ENCODE results near the gene GPR132.
"Not testable (repeated sequence)": the region's sequence is repeated elsewhere in the genome, so short reads cannot be mapped to it uniquely, and the experiment has no call there.

GPR132 gene

DNA sequence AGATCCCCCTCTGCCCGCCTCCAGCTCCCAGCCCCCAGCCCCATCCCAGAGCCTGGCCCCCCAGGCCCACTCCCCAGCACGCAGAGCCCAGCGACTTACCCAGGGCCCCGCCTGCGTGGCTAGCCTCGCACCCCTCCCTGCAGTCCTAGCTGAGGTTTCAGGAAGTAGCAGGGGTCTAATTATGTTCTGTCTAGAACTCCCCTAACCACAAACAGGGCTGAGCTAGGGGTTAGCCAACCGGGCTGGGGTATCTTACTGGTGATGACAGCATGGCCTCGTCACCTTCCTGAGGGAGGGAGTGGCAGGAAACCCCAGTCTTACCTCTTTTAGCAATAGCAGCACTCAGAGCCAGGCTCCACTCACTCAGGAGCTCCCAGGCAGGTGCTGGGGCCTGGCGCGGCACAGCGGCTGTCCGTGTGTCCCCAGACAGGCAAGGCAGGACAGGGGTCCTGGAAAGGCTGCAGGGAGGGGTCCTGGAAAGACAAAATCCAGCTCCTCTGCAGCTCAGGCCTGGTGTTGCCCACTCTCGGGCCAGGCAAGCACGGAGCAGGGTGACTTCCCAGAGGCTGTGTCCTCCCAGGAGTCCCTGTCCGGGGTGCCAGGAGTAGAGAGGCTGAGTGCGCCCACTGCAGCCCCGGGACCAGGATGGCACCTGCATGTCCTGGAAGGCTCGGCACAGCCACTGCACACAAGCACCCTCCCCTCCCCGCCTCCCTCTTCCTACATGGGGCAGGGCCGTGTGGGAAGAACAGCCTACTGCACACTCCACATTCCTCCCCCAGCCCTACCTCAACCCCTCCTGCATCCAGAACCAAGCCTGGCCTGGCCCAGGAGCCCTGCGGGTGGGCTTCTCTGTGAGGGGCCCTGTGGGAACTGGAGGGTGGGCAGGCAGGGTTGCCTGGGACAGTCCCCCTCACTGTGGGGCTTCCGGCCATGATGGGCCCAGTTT lies at the start of gene GPR132:
TSS of gene GPR132 (minus strand) at position 151 of the 949 bp plus-strand sequence. CDS start 10,010 bp downstream, outside the sequence.
- H3K27me3 Mint-ChIP-seq = no peaks in the 10 kb centered on the region
- peaks cover 25% of the 10 kb centered on the region for H3K36me3 Mint-ChIP-seq
- DNase-seq = peak; percentile 96
- H3K27ac Mint-ChIP-seq = peak within 1 kb of the TSS; percentile 96
- H3K4me1 Mint-ChIP-seq = peaks cover 91% of the 10 kb centered on the region
- CTCF ChIA-PET = interaction anchor here (1.1 to 10.1 kb wide), 4 partner anchors 10 to 22 kb away, joined by 3 to 111 read pairs (median 4); no protein-coding TSS in a partner anchor
- H3K9me3 Mint-ChIP-seq = no peaks in the 10 kb centered on the region
- peak within 1 kb of the TSS; percentile 83 for H3K4me3 Mint-ChIP-seq

GRCh38 chr14:105109243-105109642 lies 44.0 kb upstream of the GPR132 start:
- H3K4me1 Mint-ChIP-seq, H3K9me3 Mint-ChIP-seq, H3K27ac Mint-ChIP-seq, H3K4me3 Mint-ChIP-seq, DNase-seq, H3K36me3 Mint-ChIP-seq, CTCF ChIA-PET: not testable (repeated sequence)
- H3K27me3 Mint-ChIP-seq = peaks cover 30% of the 10 kb centered on the region

DNA sequence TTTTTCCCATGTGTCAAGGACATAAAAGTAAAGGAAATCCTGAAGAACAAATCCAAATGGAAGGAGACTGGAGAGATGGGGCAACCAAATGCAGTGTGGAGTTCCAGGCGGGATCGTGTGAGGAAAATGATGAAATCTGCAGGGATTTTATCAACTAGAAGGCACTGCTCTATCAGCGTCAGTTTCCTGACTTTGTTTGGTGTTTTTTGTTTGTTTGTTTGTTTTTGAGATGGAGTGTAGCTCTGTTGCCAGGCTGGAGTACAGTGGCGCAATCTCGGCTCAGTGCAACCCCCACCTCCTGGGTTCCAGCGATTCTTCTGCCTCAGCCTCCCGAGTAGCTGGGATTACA lies 43.3 kb upstream of the GPR132 start:
- Mint-ChIP-seq H3K27me3 (peaks cover 35% of the 10 kb centered on the region), H3K4me1 (peaks cover 5% of the 10 kb centered on the region), H3K27ac (no peak overlapping the region), H3K4me3 (no peak overlapping the region), H3K36me3 (no peaks in the 10 kb centered on the region), H3K9me3 (no peaks in the 10 kb centered on the region)
- CTCF ChIA-PET = no interaction called here
- DNase-seq = no peak

DNA sequence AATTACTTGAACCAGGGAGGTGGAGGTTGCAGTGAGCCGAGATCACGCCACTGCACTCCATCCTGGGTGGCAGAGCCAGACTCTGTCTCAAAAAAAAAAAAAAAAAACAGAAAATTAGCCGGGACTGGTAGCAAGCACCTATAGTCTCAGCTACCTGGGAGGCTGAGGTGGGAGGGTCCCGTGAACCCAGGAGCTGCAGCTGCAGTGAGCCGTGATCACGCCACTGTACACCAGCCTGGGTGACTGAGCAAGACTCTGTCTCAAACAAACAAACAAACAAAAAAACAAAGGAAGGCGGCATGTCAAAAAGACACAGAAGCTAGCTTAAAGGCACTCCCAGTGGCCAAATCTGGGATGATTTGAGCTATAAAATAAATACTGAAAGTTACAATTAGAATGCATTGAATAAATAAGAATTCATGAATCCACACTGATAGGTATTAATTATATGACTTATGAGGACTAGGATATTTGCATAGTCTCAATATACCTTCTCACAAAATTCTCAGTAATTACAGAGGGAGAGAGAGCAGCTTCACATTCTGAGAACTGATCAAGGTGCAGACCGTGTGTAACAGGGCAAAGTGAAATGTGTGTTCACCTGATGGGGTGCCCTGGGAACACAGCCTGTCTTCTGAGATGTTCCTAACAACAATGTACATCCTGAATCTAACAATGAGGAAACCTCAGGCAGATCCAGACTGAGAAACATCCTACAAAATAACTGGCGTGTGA lies 42.7 kb upstream of the GPR132 start:
- CTCF ChIA-PET = no interaction called here
- H3K27ac Mint-ChIP-seq = no peak overlapping the region
- no peaks in the 10 kb centered on the region for H3K36me3 Mint-ChIP-seq
- no peak overlapping the region for H3K4me3 Mint-ChIP-seq
- H3K27me3 Mint-ChIP-seq = peaks cover 40% of the 10 kb centered on the region
- H3K4me1 Mint-ChIP-seq = peaks cover 5% of the 10 kb centered on the region
- no peak for DNase-seq
- no peaks in the 10 kb centered on the region for H3K9me3 Mint-ChIP-seq

DNA sequence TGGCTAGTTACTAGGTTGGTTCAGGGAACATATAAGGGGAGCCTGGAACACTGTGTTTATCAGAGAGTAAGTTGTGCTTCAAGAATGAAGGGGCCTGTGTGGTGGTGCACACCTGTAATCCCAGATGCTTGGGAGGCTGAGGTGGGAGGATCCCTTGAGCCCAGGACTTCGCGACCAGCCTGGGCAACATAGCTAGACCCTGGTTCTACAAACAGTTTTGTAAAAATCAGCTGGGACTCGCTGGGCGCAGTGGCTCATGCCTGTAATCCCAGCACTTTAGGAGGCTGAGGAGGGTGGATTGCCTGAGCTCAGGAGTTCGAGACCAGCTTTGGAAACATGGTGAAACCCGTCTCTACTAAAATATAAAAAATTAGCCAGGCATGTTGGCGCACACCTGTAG lies 42.1 kb upstream of the GPR132 start:
- H3K4me3 Mint-ChIP-seq = no peak overlapping the region
- no peak overlapping the region for H3K27ac Mint-ChIP-seq
- no peaks in the 10 kb centered on the region for H3K36me3 Mint-ChIP-seq
- H3K4me1 Mint-ChIP-seq = peaks cover 5% of the 10 kb centered on the region
- H3K27me3 Mint-ChIP-seq = peaks cover 46% of the 10 kb centered on the region
- no peaks in the 10 kb centered on the region for H3K9me3 Mint-ChIP-seq
- CTCF ChIA-PET = no interaction called here
- no peak for DNase-seq

DNA sequence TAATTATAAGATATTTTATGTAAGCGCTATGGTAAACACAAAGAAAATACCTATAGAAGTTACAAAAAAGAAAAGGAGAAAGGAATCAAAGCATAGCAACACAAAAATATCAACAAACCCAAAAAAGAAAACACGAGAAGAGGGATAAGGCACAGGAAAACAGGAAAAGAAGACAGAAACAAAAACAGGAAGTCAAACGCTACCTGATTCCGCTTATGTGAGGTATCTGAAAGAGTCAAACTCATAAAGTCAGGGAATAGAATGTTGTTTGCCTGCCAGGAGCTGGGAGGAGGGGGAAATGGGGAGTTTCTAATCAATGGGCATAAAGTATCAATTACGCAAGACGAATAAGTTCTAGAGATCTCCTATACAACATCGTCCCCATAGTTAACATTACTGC lies 39.9 kb upstream of the GPR132 start:
- CTCF ChIA-PET = interaction anchor here (1.3 kb wide), 1 partner anchor 9 kb away, joined by 3 read pairs; no protein-coding TSS in a partner anchor
- no peak for DNase-seq

GRCh38 chr14:105102893-105103292 lies 37.7 kb upstream of the GPR132 start:
- Mint-ChIP-seq H3K36me3 (no peaks in the 10 kb centered on the region), H3K4me1 (peaks cover 5% of the 10 kb centered on the region), H3K4me3 (no peak overlapping the region), H3K9me3 (peaks cover 3% of the 10 kb centered on the region), H3K27ac (no peak overlapping the region), H3K27me3 (peaks cover 56% of the 10 kb centered on the region)
- DNase-seq = no peak
- CTCF ChIA-PET = no interaction called here

More for the DNA sequence above, 39.9 kb upstream of the GPR132 start:
- no peak overlapping the region for H3K4me3 Mint-ChIP-seq
- peaks cover 52% of the 10 kb centered on the region for H3K27me3 Mint-ChIP-seq
- no peaks in the 10 kb centered on the region for H3K9me3 Mint-ChIP-seq
- peaks cover 5% of the 10 kb centered on the region for H3K4me1 Mint-ChIP-seq
- no peak overlapping the region for H3K27ac Mint-ChIP-seq
- H3K36me3 Mint-ChIP-seq = no peaks in the 10 kb centered on the region

DNA sequence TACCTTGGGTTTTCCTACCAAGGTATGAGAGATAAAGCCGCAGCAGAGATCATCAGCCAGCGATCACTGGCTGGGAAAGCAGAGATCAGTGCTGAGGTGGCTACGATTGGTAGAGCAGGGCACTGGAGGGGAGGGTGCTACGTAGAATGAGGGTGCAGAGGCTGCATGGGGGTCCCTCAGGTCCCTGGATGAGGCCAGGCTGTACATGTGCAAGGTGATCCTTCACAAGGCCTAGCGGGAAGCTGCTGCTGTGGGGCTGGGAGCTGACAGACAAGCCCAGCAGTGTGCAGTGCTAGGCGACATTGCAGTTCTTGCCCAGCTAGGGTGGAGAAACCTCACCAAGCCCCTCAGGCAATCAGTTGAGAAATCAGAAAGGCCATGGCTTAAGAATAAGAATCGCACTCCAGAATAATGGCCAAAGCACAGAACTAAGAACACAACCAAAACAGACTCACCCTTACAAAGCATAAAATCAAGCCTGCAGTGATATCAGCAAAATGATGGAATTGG lies 37.2 kb upstream of the GPR132 start:
- Mint-ChIP-seq H3K36me3 (no peaks in the 10 kb centered on the region), H3K27me3 (peaks cover 51% of the 10 kb centered on the region), H3K4me3 (no peak overlapping the region), H3K27ac (no peak overlapping the region), H3K9me3 (peaks cover 3% of the 10 kb centered on the region), H3K4me1 (peaks cover 5% of the 10 kb centered on the region)
- CTCF ChIA-PET = no interaction called here
- no peak for DNase-seq

DNA sequence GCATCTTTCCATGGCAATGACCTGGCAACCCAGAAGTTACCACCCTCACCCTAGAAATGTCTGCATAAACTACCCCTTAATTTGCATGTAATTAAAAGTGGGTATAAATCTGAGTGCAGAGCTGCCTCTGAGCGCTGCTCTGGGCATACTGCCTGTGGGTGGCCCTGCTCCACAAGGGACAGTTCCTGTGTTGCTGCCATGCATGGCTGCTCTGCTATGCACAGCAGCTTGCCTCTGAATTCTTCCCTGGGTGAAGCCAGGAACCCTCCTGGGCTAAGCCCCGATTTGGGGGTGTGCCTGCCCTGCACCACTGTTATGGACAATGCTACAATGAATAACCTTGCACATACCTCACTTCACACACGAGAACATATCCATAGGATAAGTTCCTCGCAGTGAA lies 35.7 kb upstream of the GPR132 start:
- peaks cover 5% of the 10 kb centered on the region for H3K4me1 Mint-ChIP-seq
- no peak for DNase-seq
- CTCF ChIA-PET = no interaction called here
- no peaks in the 10 kb centered on the region for H3K36me3 Mint-ChIP-seq
- peaks cover 50% of the 10 kb centered on the region for H3K27me3 Mint-ChIP-seq
- H3K4me3 Mint-ChIP-seq = no peak overlapping the region
- H3K27ac Mint-ChIP-seq = no peak overlapping the region
- H3K9me3 Mint-ChIP-seq = peaks cover 3% of the 10 kb centered on the region

DNA sequence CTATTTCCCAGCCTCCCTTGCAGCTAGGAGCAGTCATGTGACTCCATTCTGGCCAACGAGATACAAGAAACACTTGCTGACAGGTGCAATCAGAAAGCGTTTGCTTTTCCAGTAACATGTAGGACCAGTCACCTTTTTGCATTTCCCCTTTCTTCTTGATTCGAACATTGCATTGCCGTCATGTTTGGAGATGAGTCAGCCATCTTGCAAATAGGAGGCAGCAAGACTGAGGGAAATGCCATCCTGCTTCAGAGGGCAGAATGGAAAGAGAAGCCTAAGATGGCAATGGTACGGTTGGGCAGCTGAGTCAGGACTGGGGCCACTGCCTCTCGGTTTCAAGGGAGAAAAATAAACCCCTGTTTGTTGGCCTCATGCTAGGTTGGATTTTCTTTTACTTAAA lies 34.5 kb upstream of the GPR132 start:
- H3K36me3 Mint-ChIP-seq = no peaks in the 10 kb centered on the region
- peaks cover 2% of the 10 kb centered on the region for H3K4me1 Mint-ChIP-seq
- H3K4me3 Mint-ChIP-seq = no peak overlapping the region
- no peak for DNase-seq
- no peak overlapping the region for H3K27ac Mint-ChIP-seq
- peaks cover 3% of the 10 kb centered on the region for H3K9me3 Mint-ChIP-seq
- peaks cover 54% of the 10 kb centered on the region for H3K27me3 Mint-ChIP-seq
- CTCF ChIA-PET = no interaction called here

DNA sequence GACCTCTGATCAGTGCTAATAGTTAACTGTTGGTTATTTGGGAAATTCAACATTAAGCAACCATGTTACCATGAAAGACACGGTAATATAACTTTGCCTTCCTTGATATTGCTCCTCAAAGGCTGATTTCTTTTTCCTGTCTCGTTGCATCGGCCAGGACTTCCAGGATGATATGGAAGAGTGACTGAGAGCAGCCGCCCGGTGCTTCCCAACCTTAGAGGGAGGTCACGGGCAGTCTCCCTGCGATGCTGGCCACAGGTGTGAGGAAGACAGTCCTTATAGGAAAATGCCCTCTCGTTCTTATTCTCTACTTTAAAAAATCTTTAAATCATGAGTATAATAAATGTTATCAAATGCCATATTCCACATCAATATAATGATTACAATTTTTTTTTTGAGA lies 33.1 kb upstream of the GPR132 start:
- no peaks in the 10 kb centered on the region for H3K36me3 Mint-ChIP-seq
- H3K27ac Mint-ChIP-seq = no peak overlapping the region
- peaks cover 57% of the 10 kb centered on the region for H3K27me3 Mint-ChIP-seq
- H3K4me1 Mint-ChIP-seq = peaks cover 10% of the 10 kb centered on the region
- CTCF ChIA-PET = interaction anchor here (0.6 to 1.1 kb wide), 3 partner anchors 8 to 683 kb away, joined by 3 read pairs; no protein-coding TSS in a partner anchor
- no peak overlapping the region for H3K4me3 Mint-ChIP-seq
- DNase-seq = no peak
- H3K9me3 Mint-ChIP-seq = peaks cover 3% of the 10 kb centered on the region

GRCh38 chr14:105097794-105098127 lies 32.5 kb upstream of the GPR132 start:
- H3K4me3 Mint-ChIP-seq = no peak overlapping the region
- CTCF ChIA-PET = no interaction called here
- no peak for DNase-seq
- H3K9me3 Mint-ChIP-seq = peaks cover 3% of the 10 kb centered on the region
- H3K36me3 Mint-ChIP-seq = no peaks in the 10 kb centered on the region
- no peak overlapping the region for H3K27ac Mint-ChIP-seq
- peaks cover 51% of the 10 kb centered on the region for H3K27me3 Mint-ChIP-seq
- peaks cover 12% of the 10 kb centered on the region for H3K4me1 Mint-ChIP-seq

GRCh38 chr14:105096206-105096875 lies 31.1 kb upstream of the GPR132 start:
- H3K9me3 Mint-ChIP-seq = peaks cover 3% of the 10 kb centered on the region
- no peak for DNase-seq
- H3K4me3 Mint-ChIP-seq = no peak overlapping the region
- no peak overlapping the region for H3K27ac Mint-ChIP-seq
- H3K4me1 Mint-ChIP-seq = peaks cover 21% of the 10 kb centered on the region
- no peaks in the 10 kb centered on the region for H3K36me3 Mint-ChIP-seq
- peaks cover 41% of the 10 kb centered on the region for H3K27me3 Mint-ChIP-seq
- CTCF ChIA-PET = interaction anchor here (1.5 kb wide), 1 partner anchor 8 kb away, joined by 3 read pairs; no protein-coding TSS in a partner anchor

- H3K27ac Mint-ChIP-seq = no peak overlapping the region
- CTCF ChIA-PET = interaction anchor here (1.5 to 1.6 kb wide), 2 partner anchors 9 to 36 kb away, joined by 3 to 5 read pairs; no protein-coding TSS in a partner anchor
- H3K36me3 Mint-ChIP-seq = no peaks in the 10 kb centered on the region
Measured at GRCh38 chr14:105095236-105095805, 30.1 kb upstream of the GPR132 start.

More at GRCh38 chr14:105095236-105095805, 30.1 kb upstream of the GPR132 start:
- Mint-ChIP-seq H3K27me3 (peaks cover 45% of the 10 kb centered on the region), H3K4me1 (peaks cover 24% of the 10 kb centered on the region), H3K4me3 (peak overlapping the region; percentile 19), H3K9me3 (peaks cover 3% of the 10 kb centered on the region)
- no peak for DNase-seq
